Measurements from ENCODE around the gene MAP3K7.

The MAP3K7 gene

GRCh38 chr6:90490030-90490716 lies 96.7 kb downstream of the MAP3K7 start:
- no peaks in the 10 kb centered on the region for H3K36me3 ChIP-seq (ENCODE audit: control insufficient read depth in 5 of 5, insufficient read depth in 5 of 5, low read length in 5 of 5)
- H3K4me1 ChIP-seq (ENCODE audit: control insufficient read depth in 5 of 5, insufficient read depth in 5 of 5, low read length in 5 of 5): peaks cover 0 to 22% (median 0%) of the 10 kb centered on the region in 5 donors
- no peak overlapping the region for H3K9ac ChIP-seq (ENCODE audit: low read length in 5 of 5)
- no peak overlapping the region for H3K27ac ChIP-seq (ENCODE audit: low read depth, low read length)
- H3K4me3 ChIP-seq (ENCODE audit: low read depth in 1 of 5, low read length in 5 of 5): no peak overlapping the region
- no peaks in the 10 kb centered on the region for H3K9me3 ChIP-seq (ENCODE audit: control insufficient read depth in 5 of 5, low read length in 5 of 5)
- peaks cover 0 to 3% (median 0%) of the 10 kb centered on the region in 5 donors for H3K27me3 ChIP-seq (ENCODE audit: control insufficient read depth in 5 of 5, insufficient read depth in 4 of 5, low read length in 5 of 5)

- H3K36me3 ChIP-seq (ENCODE audit: control insufficient read depth in 5 of 5, insufficient read depth in 5 of 5, low read length in 5 of 5): no peaks in the 10 kb centered on the region
- H3K27ac ChIP-seq (ENCODE audit: low read depth, low read length): no peak overlapping the region
- no peak overlapping the region for H3K9ac ChIP-seq (ENCODE audit: low read length in 5 of 5)
- no peak overlapping the region for H3K4me3 ChIP-seq (ENCODE audit: low read depth in 1 of 5, low read length in 5 of 5)
- H3K9me3 ChIP-seq (ENCODE audit: control insufficient read depth in 5 of 5, low read length in 5 of 5): no peaks in the 10 kb centered on the region
- no peaks in the 10 kb centered on the region for H3K27me3 ChIP-seq (ENCODE audit: control insufficient read depth in 5 of 5, insufficient read depth in 4 of 5, low read length in 5 of 5)
- peaks cover 0 to 19% (median 0%) of the 10 kb centered on the region in 5 donors for H3K4me1 ChIP-seq (ENCODE audit: control insufficient read depth in 5 of 5, insufficient read depth in 5 of 5, low read length in 5 of 5)
These were observed 98.1 kb downstream of the MAP3K7 start for GRCh38 chr6:90488816-90489215.

DNA sequence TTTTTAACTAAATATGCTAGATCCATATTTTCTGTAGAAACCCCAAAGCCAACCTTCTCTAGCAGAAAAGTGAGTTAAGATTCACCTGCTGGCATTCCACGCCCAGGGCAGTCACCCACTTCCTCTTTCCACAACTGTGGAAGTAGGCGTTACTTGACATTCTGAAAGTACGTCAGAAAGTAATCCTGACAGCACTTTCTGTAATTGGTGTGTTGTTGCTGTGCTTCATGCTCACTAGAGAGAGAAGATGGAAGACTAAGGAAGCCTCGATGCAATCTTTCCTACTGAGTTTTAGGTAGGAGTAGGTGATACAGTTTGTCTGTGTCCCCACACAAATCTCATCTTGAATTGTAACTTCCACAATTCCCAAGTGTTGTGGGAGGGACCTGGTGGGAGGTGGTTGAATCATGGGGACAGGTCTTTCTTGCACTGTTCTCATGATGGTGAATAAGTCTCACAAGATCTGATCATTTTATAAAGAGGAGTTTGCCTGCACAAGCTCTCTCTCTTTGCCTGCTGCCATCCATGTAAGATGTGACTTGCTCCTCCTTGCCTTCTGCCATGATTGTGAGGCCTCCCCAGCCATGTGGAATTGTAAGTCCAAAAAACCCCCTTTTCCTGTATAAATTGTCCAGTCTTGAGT lies 101.1 kb downstream of the MAP3K7 start:
- no peak overlapping the region for H3K9ac ChIP-seq (ENCODE audit: low read length in 5 of 5)
- no peaks in the 10 kb centered on the region for H3K36me3 ChIP-seq (ENCODE audit: control insufficient read depth in 5 of 5, insufficient read depth in 5 of 5, low read length in 5 of 5)
- peaks cover 0 to 12% (median 0%) of the 10 kb centered on the region in 5 donors for H3K4me1 ChIP-seq (ENCODE audit: control insufficient read depth in 5 of 5, insufficient read depth in 5 of 5, low read length in 5 of 5)
- H3K27ac ChIP-seq (ENCODE audit: low read depth, low read length): no peak overlapping the region
- no peak overlapping the region for H3K4me3 ChIP-seq (ENCODE audit: low read depth in 1 of 5, low read length in 5 of 5)
- H3K27me3 ChIP-seq (ENCODE audit: control insufficient read depth in 5 of 5, insufficient read depth in 4 of 5, low read length in 5 of 5): no peaks in the 10 kb centered on the region
- H3K9me3 ChIP-seq (ENCODE audit: control insufficient read depth in 5 of 5, low read length in 5 of 5): no peaks in the 10 kb centered on the region

- no peak overlapping the region for H3K9ac ChIP-seq (ENCODE audit: low read length in 5 of 5)
- no peaks in the 10 kb centered on the region for H3K9me3 ChIP-seq (ENCODE audit: control insufficient read depth in 5 of 5, low read length in 5 of 5)
- H3K36me3 ChIP-seq (ENCODE audit: control insufficient read depth in 5 of 5, insufficient read depth in 5 of 5, low read length in 5 of 5): no peaks in the 10 kb centered on the region
- H3K4me3 ChIP-seq (ENCODE audit: low read depth in 1 of 5, low read length in 5 of 5): no peak overlapping the region
- no peaks in the 10 kb centered on the region for H3K27me3 ChIP-seq (ENCODE audit: control insufficient read depth in 5 of 5, insufficient read depth in 4 of 5, low read length in 5 of 5)
- H3K27ac ChIP-seq (ENCODE audit: low read depth, low read length): no peak overlapping the region
- H3K4me1 ChIP-seq (ENCODE audit: control insufficient read depth in 5 of 5, insufficient read depth in 5 of 5, low read length in 5 of 5): peaks cover 0 to 6% (median 0%) of the 10 kb centered on the region in 5 donors
These were observed 102.0 kb downstream of the MAP3K7 start for GRCh38 chr6:90484903-90485302.

GRCh38 chr6:90484385-90484784 lies 102.5 kb downstream of the MAP3K7 start:
- H3K9me3 ChIP-seq (ENCODE audit: control insufficient read depth in 5 of 5, low read length in 5 of 5): no peaks in the 10 kb centered on the region
- H3K36me3 ChIP-seq (ENCODE audit: control insufficient read depth in 5 of 5, insufficient read depth in 5 of 5, low read length in 5 of 5): no peaks in the 10 kb centered on the region
- peaks cover 0 to 3% (median 0%) of the 10 kb centered on the region in 5 donors for H3K4me1 ChIP-seq (ENCODE audit: control insufficient read depth in 5 of 5, insufficient read depth in 5 of 5, low read length in 5 of 5)
- no peaks in the 10 kb centered on the region for H3K27me3 ChIP-seq (ENCODE audit: control insufficient read depth in 5 of 5, insufficient read depth in 4 of 5, low read length in 5 of 5)
- H3K27ac ChIP-seq (ENCODE audit: low read depth, low read length): no peak overlapping the region
- no peak overlapping the region for H3K9ac ChIP-seq (ENCODE audit: low read length in 5 of 5)
- no peak overlapping the region for H3K4me3 ChIP-seq (ENCODE audit: low read depth in 1 of 5, low read length in 5 of 5)

DNA sequence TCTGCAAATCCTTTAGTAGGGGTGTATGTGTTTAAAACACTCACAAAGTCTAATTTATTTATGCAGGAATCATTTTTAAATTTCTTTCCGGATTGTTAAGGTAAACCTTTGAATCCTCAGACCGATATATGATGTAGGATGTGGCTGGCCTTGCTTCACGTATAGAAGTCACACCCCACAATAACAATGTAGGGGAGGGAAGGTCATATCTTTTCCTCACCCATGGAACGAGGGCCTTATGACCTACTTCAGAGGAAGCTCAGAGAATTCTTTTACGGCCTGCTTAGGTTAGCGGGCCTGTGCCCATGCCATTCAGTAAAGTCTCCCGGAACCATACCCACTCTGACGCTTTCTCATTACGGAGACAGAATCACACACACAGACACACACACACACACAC lies 102.9 kb downstream of the MAP3K7 start:
- Histone ChIP-seq H3K4me3 (ENCODE audit: low read depth in 1 of 5, low read length in 5 of 5) (no peak overlapping the region), H3K4me1 (ENCODE audit: control insufficient read depth in 5 of 5, insufficient read depth in 5 of 5, low read length in 5 of 5) (peaks cover 0 to 3% (median 3%) of the 10 kb centered on the region in 5 donors), H3K9me3 (ENCODE audit: control insufficient read depth in 5 of 5, low read length in 5 of 5) (no peaks in the 10 kb centered on the region), H3K36me3 (ENCODE audit: control insufficient read depth in 5 of 5, insufficient read depth in 5 of 5, low read length in 5 of 5) (no peaks in the 10 kb centered on the region), H3K27me3 (ENCODE audit: control insufficient read depth in 5 of 5, insufficient read depth in 4 of 5, low read length in 5 of 5) (no peaks in the 10 kb centered on the region), H3K27ac (ENCODE audit: low read depth, low read length) (no peak overlapping the region), H3K9ac (ENCODE audit: low read length in 5 of 5) (no peak overlapping the region)

GRCh38 chr6:90483116-90483839 lies 103.6 kb downstream of the MAP3K7 start:
- Histone ChIP-seq H3K27me3 (ENCODE audit: control insufficient read depth in 5 of 5, insufficient read depth in 4 of 5, low read length in 5 of 5) (no peaks in the 10 kb centered on the region), H3K36me3 (ENCODE audit: control insufficient read depth in 5 of 5, insufficient read depth in 5 of 5, low read length in 5 of 5) (no peaks in the 10 kb centered on the region), H3K4me1 (ENCODE audit: control insufficient read depth in 5 of 5, insufficient read depth in 5 of 5, low read length in 5 of 5) (peaks cover 0 to 4% (median 4%) of the 10 kb centered on the region in 5 donors), H3K9me3 (ENCODE audit: control insufficient read depth in 5 of 5, low read length in 5 of 5) (no peaks in the 10 kb centered on the region), H3K4me3 (ENCODE audit: low read depth in 1 of 5, low read length in 5 of 5) (no peak overlapping the region), H3K27ac (ENCODE audit: low read depth, low read length) (no peak overlapping the region), H3K9ac (ENCODE audit: low read length in 5 of 5) (no peak overlapping the region)

GRCh38 chr6:90480666-90481065 lies 106.2 kb downstream of the MAP3K7 start:
- H3K9me3 ChIP-seq (ENCODE audit: control insufficient read depth in 5 of 5, low read length in 5 of 5): no peaks in the 10 kb centered on the region
- H3K36me3 ChIP-seq (ENCODE audit: control insufficient read depth in 5 of 5, insufficient read depth in 5 of 5, low read length in 5 of 5): no peaks in the 10 kb centered on the region
- H3K27me3 ChIP-seq (ENCODE audit: control insufficient read depth in 5 of 5, insufficient read depth in 4 of 5, low read length in 5 of 5): no peaks in the 10 kb centered on the region
- no peak overlapping the region for H3K9ac ChIP-seq (ENCODE audit: low read length in 5 of 5)
- H3K27ac ChIP-seq (ENCODE audit: low read depth, low read length): no peak overlapping the region
- H3K4me3 ChIP-seq (ENCODE audit: low read depth in 1 of 5, low read length in 5 of 5): no peak overlapping the region
- H3K4me1 ChIP-seq (ENCODE audit: control insufficient read depth in 5 of 5, insufficient read depth in 5 of 5, low read length in 5 of 5): peaks cover 0 to 4% (median 4%) of the 10 kb centered on the region in 5 donors

DNA sequence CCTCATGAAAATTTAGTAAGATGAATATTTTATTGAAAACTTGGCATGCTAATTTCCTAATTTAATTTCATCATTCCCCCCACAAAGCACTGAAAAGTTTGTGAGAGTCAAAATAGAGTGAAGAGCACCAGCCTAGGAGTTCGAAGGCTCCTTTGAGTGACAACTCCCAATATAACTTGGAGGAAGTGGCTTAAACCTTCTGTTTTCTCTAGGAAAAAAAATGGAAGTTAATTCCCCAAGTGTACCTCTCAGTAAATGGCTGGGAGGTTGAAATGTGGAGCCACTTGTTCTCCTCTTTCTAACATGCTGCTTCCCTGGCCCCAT lies 107.3 kb downstream of the MAP3K7 start:
- Histone ChIP-seq H3K27ac (ENCODE audit: low read depth, low read length) (no peak overlapping the region), H3K9me3 (ENCODE audit: control insufficient read depth in 5 of 5, low read length in 5 of 5) (no peaks in the 10 kb centered on the region)

More for the DNA sequence above, 107.3 kb downstream of the MAP3K7 start:
- H3K9ac ChIP-seq (ENCODE audit: low read length in 5 of 5): no peak overlapping the region
- H3K36me3 ChIP-seq (ENCODE audit: control insufficient read depth in 5 of 5, insufficient read depth in 5 of 5, low read length in 5 of 5): no peaks in the 10 kb centered on the region
- no peaks in the 10 kb centered on the region for H3K27me3 ChIP-seq (ENCODE audit: control insufficient read depth in 5 of 5, insufficient read depth in 4 of 5, low read length in 5 of 5)
- no peak overlapping the region for H3K4me3 ChIP-seq (ENCODE audit: low read depth in 1 of 5, low read length in 5 of 5)
- H3K4me1 ChIP-seq (ENCODE audit: control insufficient read depth in 5 of 5, insufficient read depth in 5 of 5, low read length in 5 of 5): peaks cover 0 to 4% (median 4%) of the 10 kb centered on the region in 5 donors

All from subcutaneous abdominal adipose tissue (tissue), 5 donors.